GM23248 (cell line): ENCODE results near the gene ADAM19. TPM values are rescaled to one million over a fixed set of nuclear protein-coding genes. Genes with fewer than 3 reads are reported as not detected.
A peak's percentile ranks its signal among the peaks of the same experiment; 100 is the strongest.

ENCODE experiments used
- DNase-seq: peaks from one replicate; pipeline ENCODE4 v3.0.0-alpha.2; 2015
- H2AFZ ChIP-seq: fragments of 200-600 bp; sonication (generic); 2 replicates; pipeline ENCODE4 v1.6.1; 2016; ENCODE audit warnings: antibody characterized with exemption
- H3F3A ChIP-seq: fragments of 200-600 bp; sonication (generic); 2 replicates; pipeline ENCODE4 v1.6.1; 2016; ENCODE audit warnings: mild to moderate bottlenecking, antibody characterized with exemption, mixed run types; ENCODE audit not compliant: insufficient read depth
- H3K27ac ChIP-seq: fragments of 200-600 bp; sonication (generic); 2 replicates; pipeline ENCODE4 v1.5.1; 2016; ENCODE audit warnings: mild to moderate bottlenecking
- H3K27me3 ChIP-seq: fragments of 200-600 bp; sonication (generic); replicated peaks from 2 replicates; pipeline ENCODE4 v1.6.1; 2016; ENCODE audit warnings: mild to moderate bottlenecking; ENCODE audit not compliant: insufficient read depth
- H3K36me3 ChIP-seq: fragments of 200-600 bp; sonication (generic); 2 replicates; pipeline ENCODE4 v1.6.1; 2016; ENCODE audit warnings: low read depth, mild to moderate bottlenecking
- H3K4me1 ChIP-seq: fragments of 200-600 bp; sonication (generic); 2 replicates; pipeline ENCODE4 v1.6.1; 2016; ENCODE audit warnings: mild to moderate bottlenecking; ENCODE audit not compliant: insufficient read depth
- H3K4me2 ChIP-seq: fragments of 200-600 bp; sonication (generic); one replicate; pipeline ENCODE4 v1.6.1; 2016; ENCODE audit warnings: mild to moderate bottlenecking; ENCODE audit not compliant: unreplicated experiment
- H3K4me3 ChIP-seq: fragments of 200-600 bp; sonication (generic); 2 replicates; pipeline ENCODE4 v1.5.1; 2016; ENCODE audit warnings: mild to moderate bottlenecking
- H3K79me2 ChIP-seq: fragments of 200-600 bp; sonication (generic); 2 replicates; pipeline ENCODE4 v1.6.1; 2016; ENCODE audit warnings: mild to moderate bottlenecking; ENCODE audit not compliant: insufficient read depth
- H3K9ac ChIP-seq: fragments of 200-600 bp; sonication (generic); 2 replicates; pipeline ENCODE4 v1.6.1; 2016; ENCODE audit warnings: mild to moderate bottlenecking
- H3K9me2 ChIP-seq: fragments of 200-600 bp; sonication (generic); 2 replicates; pipeline ENCODE4 v1.6.1; 2016; ENCODE audit warnings: mixed run types, mild to moderate bottlenecking, moderate library complexity; ENCODE audit not compliant: insufficient read depth
- H3K9me3 ChIP-seq: fragments of 200-600 bp; sonication (generic); one replicate; pipeline ENCODE4 v1.6.1; 2017; ENCODE audit warnings: low read depth
- H4K20me1 ChIP-seq: fragments of 200-600 bp; sonication (generic); 2 replicates; pipeline ENCODE4 v1.6.0; 2016; ENCODE audit not compliant: insufficient read depth
- EZH2 ChIP-seq: fragments of 200-600 bp; sonication (generic); IDR thresholded peaks from 2 replicates; pipeline ENCODE4 v1.6.1; 2018; ENCODE audit warnings: antibody characterized with exemption, mild to moderate bottlenecking; ENCODE audit not compliant: insufficient read depth, poor library complexity, severe bottlenecking
- EZH2phosphoT487 ChIP-seq: fragments of 200-600 bp; sonication (generic); IDR thresholded peaks from 2 replicates; pipeline ENCODE4 v1.6.1; 2018; ENCODE audit warnings: antibody characterized with exemption, moderate library complexity, mild to moderate bottlenecking, low read depth; ENCODE audit not compliant: insufficient read depth
- WGBS, 2 experiments: methylation state at CpG; one replicate each; pipeline ENCODE4 v1.1.6; 2015 to 2017; ENCODE audit warnings: low lambda C conversion rate in 2 of 2, low coverage in 1 of 2; ENCODE audit errors: missing lambda C conversion rate in 2 of 2; 5-methylcytosine and 5-hydroxymethylcytosine counted together
- in situ Hi-C: fragments of 300-500 bp; cut with MboI; formaldehyde crosslinking; loops from 2 replicates; pipeline ENCODE4 v1.15.0; 2020
- polyA plus RNA-seq: library from polyadenylated mRNA; unstranded; fragments of >200 nt; fragmentation: Nextera tagmentation; extraction: Ambion mirVana; gene quantifications from 2 replicates; pipeline ENCODE4 v1.2.1, GENCODE V29; 2016
- total RNA-seq: library from RNA; depleted of rRNA; stranded (reverse); fragments of >200 nt; shearing (Covaris generic); gene quantifications from 2 replicates; pipeline ENCODE4 v1.2.3, GENCODE V29; 2014

Gene ADAM19
- total and polyA plus RNA-seq, 2 experiments from 2014 or later, result 18.1 to 20.5 TPM

DNA sequence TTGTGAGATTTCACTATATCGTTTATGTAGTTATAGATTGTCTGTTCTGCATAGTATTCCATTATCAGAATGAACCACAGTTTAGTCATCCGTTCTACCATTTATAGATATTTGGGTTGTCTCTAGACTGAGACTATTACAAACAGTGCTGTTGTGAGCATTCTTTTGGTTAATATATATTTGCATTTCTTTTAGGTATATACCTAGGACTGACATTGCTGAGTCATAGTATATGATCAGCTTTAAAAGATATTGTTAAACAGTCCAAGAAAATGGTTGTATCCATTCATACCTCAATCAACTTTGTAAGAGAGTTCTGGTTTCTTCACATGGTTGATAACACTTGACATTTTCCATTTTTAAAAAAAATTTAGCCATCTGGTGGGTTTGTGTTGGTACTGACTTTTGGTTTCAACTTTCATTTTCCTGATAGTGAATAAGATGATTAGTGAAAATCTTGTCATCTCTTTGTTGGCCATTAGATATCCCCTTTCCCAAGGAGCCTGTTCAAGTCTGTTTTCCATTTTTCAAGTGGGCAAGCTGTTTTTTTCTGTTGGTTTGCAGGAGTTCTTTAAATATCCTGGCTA is 22.9 kb upstream of the ADAM19 start:
- Histone ChIP-seq H3K27ac (no peak overlapping the region), H3K4me3 (no peak overlapping the region), H2AFZ (no peak overlapping the region), H3F3A (peaks cover 7% of the 10 kb centered on the region), H3K9ac (no peak overlapping the region), H3K4me2 (no peak overlapping the region), H3K9me2 (no peaks in the 10 kb centered on the region), H3K4me1 (peaks cover 13% of the 10 kb centered on the region), H3K9me3 (no peaks in the 10 kb centered on the region), H4K20me1 (no peaks in the 10 kb centered on the region), H3K27me3 (no peaks in the 10 kb centered on the region), H3K79me2 (no peaks in the 10 kb centered on the region), H3K36me3 (no peaks in the 10 kb centered on the region)
- TF ChIP-seq EZH2phosphoT487 (no peak), EZH2 (no peak)
- in situ Hi-C loops, result no loop called here
- no peak for DNase-seq
- 96 to 98% methylated on average over 2 of the region's 2 CpGs for WGBS, 2 experiments

DNA sequence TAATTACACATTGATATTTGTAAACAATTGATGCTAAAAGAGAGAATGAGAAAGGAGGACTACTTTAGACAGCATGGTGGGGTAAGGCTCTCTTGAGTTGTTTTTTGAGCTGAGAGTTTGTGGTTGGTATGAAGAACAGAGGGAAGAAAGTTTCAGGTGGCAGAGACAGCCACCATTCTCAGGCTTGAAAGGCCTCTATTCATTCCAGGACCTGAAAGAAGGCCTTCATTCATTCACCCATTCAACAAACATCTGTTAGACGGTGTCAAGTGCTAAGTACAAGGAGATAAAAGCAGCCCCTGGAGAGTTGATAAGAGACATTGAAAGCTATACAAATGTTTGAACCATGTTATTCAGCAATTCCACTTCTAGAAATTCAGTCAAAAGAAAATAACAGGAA is 21.7 kb upstream of the ADAM19 start:
- H3K27ac ChIP-seq, result no peak overlapping the region
- 80 to 91% methylated on average over 1 of the region's 1 CpG for WGBS, 2 experiments
- no peaks in the 10 kb centered on the region for H4K20me1 ChIP-seq
- H3F3A ChIP-seq, result no peaks in the 10 kb centered on the region
- H3K4me3 ChIP-seq, result no peak overlapping the region
- 0 out of 2 replicates have a peak, but pooled peaks cover 5% of the 10 kb centered on the region for H3K4me1 ChIP-seq
- H3K79me2 ChIP-seq, result no peaks in the 10 kb centered on the region
- H2AFZ ChIP-seq, result no peak overlapping the region
- no peaks in the 10 kb centered on the region for H3K9me3 ChIP-seq
- no peak overlapping the region for H3K9ac ChIP-seq
- in situ Hi-C loops, result no loop called here
- H3K4me2 ChIP-seq, result no peak overlapping the region
- H3K36me3 ChIP-seq, result no peaks in the 10 kb centered on the region
- no peak for DNase-seq
- H3K9me2 ChIP-seq, result no peaks in the 10 kb centered on the region
- H3K27me3 ChIP-seq, result no peaks in the 10 kb centered on the region
- TF ChIP-seq EZH2 (no peak), EZH2phosphoT487 (no peak)

DNA sequence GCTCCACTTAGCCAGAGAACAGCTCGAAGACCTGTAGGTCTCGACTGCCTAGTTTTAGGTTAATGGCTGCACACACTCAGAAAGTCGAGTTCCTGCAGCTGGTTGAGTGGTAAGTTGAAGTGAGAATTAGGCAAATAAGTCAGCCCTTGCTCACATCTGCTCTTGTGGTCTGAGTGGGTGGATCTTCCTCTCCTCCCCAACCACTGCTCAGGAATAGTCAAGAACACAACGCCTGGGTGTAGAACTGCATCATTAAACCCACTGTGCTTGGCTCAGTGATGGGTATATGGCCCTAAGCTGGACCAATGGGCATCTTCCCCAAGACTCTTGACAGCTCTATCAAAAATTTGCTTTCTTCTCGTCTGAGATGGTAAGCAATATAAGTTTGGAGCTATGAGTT is 20.9 kb upstream of the ADAM19 start:
- no peaks in the 10 kb centered on the region for H3K27me3 ChIP-seq
- no peaks in the 10 kb centered on the region for H3K4me1 ChIP-seq
- no peaks in the 10 kb centered on the region for H4K20me1 ChIP-seq
- no peaks in the 10 kb centered on the region for H3K36me3 ChIP-seq
- no peak overlapping the region for H3K4me3 ChIP-seq
- no peaks in the 10 kb centered on the region for H3K9me2 ChIP-seq
- H3K79me2 ChIP-seq, result no peaks in the 10 kb centered on the region
- WGBS, 2 experiments, result 49 to 56% methylated on average over 5 of the region's 5 CpGs
- no peaks in the 10 kb centered on the region for H3F3A ChIP-seq
- peak; percentile 36 for DNase-seq
- no peak overlapping the region for H2AFZ ChIP-seq
- in situ Hi-C loops, result no loop called here
- no peak overlapping the region for H3K27ac ChIP-seq
- H3K4me2 ChIP-seq, result no peak overlapping the region
- H3K9ac ChIP-seq, result no peak overlapping the region
- TF ChIP-seq EZH2phosphoT487 (no peak), EZH2 (no peak)
- H3K9me3 ChIP-seq, result no peaks in the 10 kb centered on the region

DNA sequence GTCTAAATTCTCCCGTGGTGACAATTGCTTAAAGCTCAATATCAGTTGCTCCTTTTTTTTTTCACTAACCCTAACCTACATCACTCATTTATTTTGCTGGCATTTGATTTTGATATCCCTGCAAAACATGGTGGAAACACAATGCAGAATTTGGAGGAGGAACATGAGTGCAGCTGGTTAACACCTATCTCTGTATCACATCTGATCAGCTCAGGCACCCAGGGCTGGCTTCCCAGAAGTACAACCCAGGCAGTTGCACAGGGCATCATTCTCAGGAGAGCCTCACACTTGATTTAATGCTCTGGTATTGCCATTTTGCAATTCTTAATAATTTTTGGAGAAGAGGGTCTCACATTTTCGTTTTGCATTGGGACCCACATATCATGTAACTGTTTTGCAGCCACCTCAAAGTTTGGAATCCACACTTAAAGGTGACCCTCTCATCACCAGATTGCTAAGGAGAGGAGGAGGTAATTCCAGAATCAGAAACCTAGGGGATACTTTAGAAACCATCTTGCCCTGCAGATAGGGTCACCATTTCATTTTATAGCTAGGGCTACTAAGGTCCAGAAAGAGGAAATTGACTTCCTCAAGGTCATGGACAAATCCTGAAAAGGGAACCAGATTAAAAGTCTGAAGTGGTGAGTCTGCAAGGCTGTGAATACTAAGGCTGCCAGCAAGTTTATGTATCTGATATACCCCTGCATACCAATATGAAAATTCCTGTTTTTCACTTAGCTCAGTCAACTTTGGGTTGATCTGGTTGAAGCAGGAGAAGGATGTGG is 19.3 kb upstream of the ADAM19 start:
- Histone ChIP-seq H3F3A (no peaks in the 10 kb centered on the region), H3K27me3 (no peaks in the 10 kb centered on the region), H4K20me1 (no peaks in the 10 kb centered on the region), H3K27ac (no peak overlapping the region), H3K4me1 (no peaks in the 10 kb centered on the region), H3K4me3 (no peak overlapping the region), H2AFZ (no peak overlapping the region), H3K4me2 (no peak overlapping the region), H3K9ac (no peak overlapping the region), H3K36me3 (no peaks in the 10 kb centered on the region), H3K9me3 (no peaks in the 10 kb centered on the region), H3K9me2 (no peaks in the 10 kb centered on the region), H3K79me2 (no peaks in the 10 kb centered on the region)
- WGBS, 2 experiments, result 78 to 91% methylated on average over 2 of the region's 2 CpGs
- TF ChIP-seq EZH2, result no peak
- TF ChIP-seq EZH2phosphoT487, result no peak
- in situ Hi-C loops, result no loop called here
- DNase-seq, result no peak
